KOPT-K1 (cell line): ENCODE results near the gene CACNA1H.

Source experiments
- H3K27ac ChIP-seq: fragments of 200-600 bp; sonication (generic); 2 replicates; pipeline ENCODE4 v1.5.1; 2016; ENCODE audit warnings: antibody characterized with exemption, mild to moderate bottlenecking, low read depth, low read length; ENCODE audit not compliant: poor library complexity, severe bottlenecking
- H3K36me3 ChIP-seq: fragments of 200-600 bp; sonication (generic); 2 replicates; pipeline ENCODE4 v1.5.1; 2017; ENCODE audit warnings: antibody characterized with exemption, mild to moderate bottlenecking, low read length, moderate library complexity; ENCODE audit not compliant: insufficient read depth
- H3K9me3 ChIP-seq: fragments of 200-600 bp; sonication (generic); 2 replicates; pipeline ENCODE4 v1.5.1; 2017; ENCODE audit warnings: antibody characterized with exemption, low read length, mild to moderate bottlenecking; ENCODE audit not compliant: insufficient read depth, poor library complexity, severe bottlenecking

Gene CACNA1H

DNA sequence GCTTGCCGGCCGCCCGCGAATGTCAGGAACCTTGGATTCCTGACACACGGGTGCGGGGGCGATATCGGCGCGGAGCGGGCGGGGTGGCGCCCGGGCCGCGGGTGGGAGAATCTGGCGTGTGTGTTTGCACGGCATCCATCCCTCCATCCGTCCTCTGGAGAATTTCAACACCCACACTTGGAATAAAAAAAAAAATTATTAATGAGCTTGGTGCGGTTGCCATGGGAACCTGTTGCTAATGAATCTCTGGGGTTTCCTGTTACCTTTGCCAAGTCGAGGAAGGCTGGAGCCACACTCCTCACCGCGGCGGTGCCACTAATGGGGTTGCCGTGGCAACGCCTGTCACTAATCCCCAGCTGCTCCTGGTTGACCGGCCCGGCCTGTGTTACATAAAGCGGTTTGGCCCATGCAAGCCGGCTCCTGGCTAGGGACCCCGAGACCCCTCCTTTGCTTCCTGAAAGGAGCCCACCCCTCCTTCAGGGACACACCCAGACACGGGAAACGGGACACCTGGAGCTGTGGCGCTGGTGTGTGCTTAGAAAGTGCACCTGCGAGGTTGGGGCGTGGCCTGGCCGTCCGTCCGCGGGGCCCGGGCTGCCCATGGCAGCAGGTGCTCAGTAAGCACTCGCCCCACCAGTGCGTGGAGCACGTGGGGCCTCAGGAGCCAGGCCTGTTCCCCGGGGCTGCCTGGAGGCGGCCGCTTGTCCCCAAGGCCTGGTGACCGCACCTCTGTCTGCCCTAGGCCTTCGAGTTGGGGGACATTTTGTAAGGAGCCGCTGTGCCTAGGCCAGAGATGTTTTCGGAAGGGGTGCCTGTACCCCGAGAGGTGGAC, 14.6 kb downstream of the CACNA1H start:
- Histone ChIP-seq H3K36me3 (no peaks in the 10 kb centered on the region), H3K27ac (no peak overlapping the region), H3K9me3 (no peaks in the 10 kb centered on the region)

GRCh38 chr16:1168837-1169236, 15.9 kb downstream of the CACNA1H start:
- Histone ChIP-seq H3K27ac (no peak overlapping the region), H3K36me3 (no peaks in the 10 kb centered on the region), H3K9me3 (no peaks in the 10 kb centered on the region)

- Histone ChIP-seq H3K27ac (no peak overlapping the region), H3K36me3 (no peaks in the 10 kb centered on the region), H3K9me3 (no peaks in the 10 kb centered on the region)
These were observed 16.6 kb downstream of the CACNA1H start for GRCh38 chr16:1169285-1170075.

GRCh38 chr16:1170076-1170418, 17.1 kb downstream of the CACNA1H start:
- Histone ChIP-seq H3K27ac (no peak overlapping the region), H3K9me3 (no peaks in the 10 kb centered on the region), H3K36me3 (no peaks in the 10 kb centered on the region)

GRCh38 chr16:1171001-1171400, 18.1 kb downstream of the CACNA1H start:
- H3K27ac ChIP-seq: no peak overlapping the region
- H3K9me3 ChIP-seq: no peaks in the 10 kb centered on the region

DNA sequence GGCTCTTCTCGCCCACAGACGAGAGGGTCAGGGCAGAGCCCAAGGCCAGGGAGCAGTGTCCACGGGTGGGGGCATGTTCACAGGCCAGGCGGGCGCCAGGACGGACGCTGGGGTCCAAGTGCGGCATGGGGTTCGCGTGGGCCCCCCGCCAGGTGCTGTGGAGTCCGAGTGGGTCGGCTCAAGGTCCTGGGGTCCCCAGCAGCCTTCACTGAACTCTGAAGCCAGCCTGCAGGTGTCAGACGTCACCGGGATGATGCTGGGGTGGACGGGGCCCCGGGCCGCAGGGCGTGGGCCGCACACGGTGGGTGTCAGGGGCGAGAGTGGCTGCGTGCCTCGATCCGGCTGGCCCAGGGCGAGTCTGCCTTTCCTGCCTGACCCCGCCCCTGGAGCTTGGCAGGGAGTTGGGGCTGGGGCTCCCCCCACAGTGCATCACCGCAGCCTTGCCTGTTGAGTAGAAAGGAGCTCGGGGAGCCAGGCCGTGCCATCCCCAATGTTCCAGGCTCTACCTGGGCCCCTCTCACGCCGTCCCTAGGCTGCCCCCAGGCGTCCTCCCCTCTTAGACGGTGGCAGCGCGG, 19.0 kb downstream of the CACNA1H start:
- no peaks in the 10 kb centered on the region for H3K9me3 ChIP-seq
- H3K27ac ChIP-seq: no peak overlapping the region
- no peaks in the 10 kb centered on the region for H3K36me3 ChIP-seq

More at GRCh38 chr16:1171001-1171400, 18.1 kb downstream of the CACNA1H start:
- H3K36me3 ChIP-seq: no peaks in the 10 kb centered on the region

DNA sequence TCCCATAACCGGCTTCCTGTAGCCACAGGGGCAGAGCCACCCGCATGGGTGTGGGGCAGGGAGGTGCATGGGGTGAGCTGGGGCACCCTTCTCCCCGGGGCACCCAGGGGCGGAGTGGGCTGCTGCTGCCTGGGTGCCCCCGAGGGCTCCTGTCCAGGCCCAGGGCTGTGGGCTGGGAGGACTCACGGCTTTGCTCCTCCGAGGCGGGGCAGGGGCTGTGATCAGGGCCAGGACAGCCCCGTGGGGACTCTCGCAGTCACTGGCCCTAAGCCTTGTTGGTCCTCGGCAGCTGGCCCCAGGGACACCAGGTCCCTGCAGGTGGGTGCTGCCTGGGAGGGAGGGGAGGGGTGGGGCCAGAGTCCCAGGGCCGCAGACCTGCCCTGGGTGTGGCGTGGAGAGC, 19.7 kb downstream of the CACNA1H start:
- no peak overlapping the region for H3K27ac ChIP-seq
- H3K9me3 ChIP-seq: no peaks in the 10 kb centered on the region
- no peaks in the 10 kb centered on the region for H3K36me3 ChIP-seq

GRCh38 chr16:1173788-1174451, 21.0 kb downstream of the CACNA1H start:
- H3K9me3 ChIP-seq: no peaks in the 10 kb centered on the region
- no peak overlapping the region for H3K27ac ChIP-seq
- no peaks in the 10 kb centered on the region for H3K36me3 ChIP-seq

- Histone ChIP-seq H3K36me3 (no peaks in the 10 kb centered on the region), H3K27ac (no peak overlapping the region)
These were observed 21.8 kb downstream of the CACNA1H start for GRCh38 chr16:1174477-1175357.

GRCh38 chr16:1175566-1176279, 22.8 kb downstream of the CACNA1H start:
- Histone ChIP-seq H3K27ac (no peak overlapping the region), H3K36me3 (no peaks in the 10 kb centered on the region), H3K9me3 (no peaks in the 10 kb centered on the region)

More at GRCh38 chr16:1174477-1175357, 21.8 kb downstream of the CACNA1H start:
- no peaks in the 10 kb centered on the region for H3K9me3 ChIP-seq

- Histone ChIP-seq H3K36me3 (no peaks in the 10 kb centered on the region), H3K27ac (no peak overlapping the region), H3K9me3 (no peaks in the 10 kb centered on the region)
These were observed 23.5 kb downstream of the CACNA1H start for GRCh38 chr16:1176280-1176897.

DNA sequence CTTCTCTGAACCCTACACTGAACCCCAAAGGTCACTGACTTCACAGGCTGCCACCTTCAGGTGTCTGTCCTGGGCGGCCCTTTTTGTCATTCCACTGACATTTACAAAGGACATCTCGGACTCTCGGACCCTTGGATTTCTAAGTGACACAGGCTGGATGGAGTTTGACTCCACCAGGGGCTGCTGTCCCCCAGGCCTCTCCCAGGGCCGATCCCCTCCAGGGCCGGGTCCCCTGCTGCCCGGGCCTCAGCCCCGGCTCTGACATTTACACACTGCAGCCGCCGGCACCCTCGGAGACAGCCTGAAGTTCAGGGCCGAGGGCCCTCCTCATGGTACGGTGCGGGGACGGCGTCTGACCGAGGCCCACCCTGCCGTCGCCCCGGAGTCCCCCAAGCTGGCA, 24.1 kb downstream of the CACNA1H start:
- Histone ChIP-seq H3K27ac (no peak overlapping the region), H3K9me3 (no peaks in the 10 kb centered on the region), H3K36me3 (no peaks in the 10 kb centered on the region)

- no peaks in the 10 kb centered on the region for H3K9me3 ChIP-seq
- H3K27ac ChIP-seq: no peak overlapping the region
- no peaks in the 10 kb centered on the region for H3K36me3 ChIP-seq
These were observed 24.8 kb downstream of the CACNA1H start for GRCh38 chr16:1177750-1178149.
